H9 (cell line): ENCODE measurements around the gene CCT7. TPM values are rescaled to one million over a fixed set of nuclear protein-coding genes. Genes with fewer than 3 reads are reported as not detected.

ENCODE experiments used
- DNase-seq: peaks from one replicate; pipeline ENCODE4 v3.0.0-alpha.2; 2017
- H2AFZ ChIP-seq: one replicate; pipeline ENCODE4 v1.6.1; 2013; ENCODE audit warnings: mild to moderate bottlenecking, low read length, control low read depth, moderate library complexity
- H2AK5ac ChIP-seq: 2 replicates; pipeline ENCODE4 v1.6.1; 2013; ENCODE audit warnings: low read length, control low read depth, mixed read lengths; ENCODE audit not compliant: insufficient read length
- H2BK120ac ChIP-seq: one replicate; pipeline ENCODE4 v1.6.1; 2013; ENCODE audit warnings: low read depth, mild to moderate bottlenecking, low read length, control low read depth, inconsistent platforms; ENCODE audit not compliant: poor library complexity, severe bottlenecking
- H2BK12ac ChIP-seq: 2 replicates; pipeline ENCODE4 v1.6.1; 2013; ENCODE audit warnings: low read length, control low read depth, mixed read lengths, low read depth; ENCODE audit not compliant: insufficient read length
- H2BK15ac ChIP-seq: 2 replicates; pipeline ENCODE4 v1.6.1; 2013; ENCODE audit warnings: low read depth, low read length, control low read depth
- H2BK20ac ChIP-seq: one replicate; pipeline ENCODE4 v1.6.1; 2013; ENCODE audit warnings: low read depth, mild to moderate bottlenecking, low read length, control low read depth, inconsistent platforms; ENCODE audit not compliant: poor library complexity, severe bottlenecking
- H2BK5ac ChIP-seq: 2 replicates; pipeline ENCODE4 v1.6.1; 2013; ENCODE audit warnings: low read length, control low read depth, mixed read lengths; ENCODE audit not compliant: insufficient read length
- H3K14ac ChIP-seq: 2 replicates; pipeline ENCODE4 v1.6.1; 2013; ENCODE audit warnings: low read length, control low read depth; ENCODE audit not compliant: insufficient read depth
- H3K18ac ChIP-seq: 2 replicates; pipeline ENCODE4 v1.6.1; 2013; ENCODE audit warnings: low read depth, mild to moderate bottlenecking, mixed read lengths, low read length, control low read depth; ENCODE audit not compliant: insufficient read length
- H3K23ac ChIP-seq: 2 replicates; pipeline ENCODE4 v1.6.1; 2013; ENCODE audit warnings: low read length, control low read depth, mixed read lengths, low read depth; ENCODE audit not compliant: insufficient read length
- H3K23me2 ChIP-seq: 2 replicates; pipeline ENCODE4 v1.6.1; 2013; ENCODE audit warnings: low read depth, mild to moderate bottlenecking, mixed read lengths, low read length, control low read depth; ENCODE audit not compliant: insufficient read length, poor library complexity, severe bottlenecking
- H3K27ac ChIP-seq: 2 replicates; pipeline ENCODE4 v1.5.1; 2013; ENCODE audit warnings: low read length, control low read depth, mixed read lengths, low read depth; ENCODE audit not compliant: insufficient read length
- H3K27me3 ChIP-seq: 2 replicates; pipeline ENCODE4 v1.6.1; 2013; ENCODE audit warnings: low read length, control low read depth, inconsistent platforms; ENCODE audit not compliant: insufficient read depth
- H3K4ac ChIP-seq: 2 replicates; pipeline ENCODE4 v1.6.1; 2013; ENCODE audit warnings: low read depth, mild to moderate bottlenecking, control low read depth, inconsistent platforms, low read length, moderate library complexity
- H3K4me1 ChIP-seq: 2 replicates; pipeline ENCODE4 v1.6.1; 2013; ENCODE audit warnings: low read length, control low read depth, inconsistent platforms; ENCODE audit not compliant: insufficient read depth
- H3K4me2 ChIP-seq: 2 replicates; pipeline ENCODE4 v1.6.1; 2013; ENCODE audit warnings: low read length, control low read depth, mixed read lengths; ENCODE audit not compliant: insufficient read length, insufficient read depth
- H3K56ac ChIP-seq: 2 replicates; pipeline ENCODE4 v1.6.1; 2013; ENCODE audit warnings: low read depth, mild to moderate bottlenecking, mixed read lengths, low read length, control low read depth; ENCODE audit not compliant: insufficient read length
- H3K79me1 ChIP-seq: 2 replicates; pipeline ENCODE4 v1.6.1; 2013; ENCODE audit warnings: low read depth, mild to moderate bottlenecking, moderate library complexity, low read length, control low read depth, inconsistent platforms; ENCODE audit not compliant: insufficient read depth, poor library complexity, severe bottlenecking
- H3K79me2 ChIP-seq: 2 replicates; pipeline ENCODE4 v1.6.1; 2013; ENCODE audit warnings: low read length, control low read depth, inconsistent platforms; ENCODE audit not compliant: insufficient read depth
- H3K9ac ChIP-seq: 2 replicates; pipeline ENCODE4 v1.6.1; 2013; ENCODE audit warnings: low read length, control low read depth, mixed read lengths; ENCODE audit not compliant: insufficient read length; ENCODE audit errors: extremely low read depth
- H3K9me3 ChIP-seq: one replicate; pipeline ENCODE4 v1.6.1; 2013; ENCODE audit warnings: low read depth, low read length, inconsistent platforms; ENCODE audit not compliant: control insufficient read depth
- H3T11ph ChIP-seq: one replicate; pipeline ENCODE4 v1.6.1; 2013; ENCODE audit warnings: mild to moderate bottlenecking, low read length, control low read depth, inconsistent platforms
- H4K20me1 ChIP-seq: one replicate; pipeline ENCODE4 v1.6.1; 2013; ENCODE audit not compliant: control insufficient read depth, insufficient read length, insufficient read depth
- H4K5ac ChIP-seq: 2 replicates; pipeline ENCODE4 v1.6.1; 2013; ENCODE audit warnings: low read depth, mild to moderate bottlenecking, mixed read lengths, low read length, control low read depth; ENCODE audit not compliant: insufficient read length
- H4K8ac ChIP-seq: replicated peaks from 2 replicates; pipeline ENCODE4 v1.6.1; 2013; ENCODE audit warnings: low read length, control low read depth, mixed read lengths, low read depth; ENCODE audit not compliant: insufficient read length
- H4K91ac ChIP-seq: 2 replicates; pipeline ENCODE4 v1.6.1; 2013; ENCODE audit warnings: low read depth, mild to moderate bottlenecking, moderate library complexity, mixed read lengths, low read length, control low read depth; ENCODE audit not compliant: insufficient read length
- H3K27ac Mint-ChIP-seq, 3 experiments: 2 replicates in 2 of 3; 3 replicates in 1 of 3; pipeline ENCODE4 v1.8.0; 2020 to 2021; ENCODE audit warnings: mixed read lengths in 3 of 3, mild to moderate bottlenecking in 1 of 3, moderate library complexity in 1 of 3
- H3K27me3 Mint-ChIP-seq: 2 replicates; pipeline ENCODE4 v1.8.0; 2021; ENCODE audit warnings: low read depth, mild to moderate bottlenecking, moderate library complexity, mixed read lengths
- H3K36me3 Mint-ChIP-seq, 3 experiments: 2 replicates in 2 of 3; 3 replicates in 1 of 3; pipeline ENCODE4 v1.8.0; 2020 to 2021; ENCODE audit warnings: low read depth in 3 of 3, mixed read lengths in 3 of 3; ENCODE audit not compliant: insufficient read depth in 1 of 3
- H3K4me1 Mint-ChIP-seq, 2 experiments: 2 replicates each; pipeline ENCODE4 v1.8.0; 2020; ENCODE audit warnings: mixed read lengths in 2 of 2
- H3K4me3 Mint-ChIP-seq, 2 experiments: 2 replicates in 1 of 2; 3 replicates in 1 of 2; pipeline ENCODE4 v1.8.0; 2020 to 2021; ENCODE audit warnings: mild to moderate bottlenecking in 2 of 2, mixed read lengths in 2 of 2, moderate library complexity in 1 of 2
- H3K9me3 Mint-ChIP-seq, 2 experiments: 2 replicates in 1 of 2; 3 replicates in 1 of 2; pipeline ENCODE4 v1.8.0; 2020; ENCODE audit warnings: mild to moderate bottlenecking in 2 of 2, mixed read lengths in 2 of 2, moderate library complexity in 1 of 2
- WGBS: extraction: QIAGEN DNeasy Blood & Tissue Kit; methylation state at CpG from one replicate; pipeline ENCODE4 v1.1.7; 2013; ENCODE audit warnings: missing lambda C conversion rate, low lambda C conversion rate, mixed read lengths; ENCODE audit not compliant: insufficient read length; ENCODE audit errors: extremely low coverage; 5-methylcytosine and 5-hydroxymethylcytosine counted together
- total RNA-seq: library from RNA; stranded (reverse); gene quantifications from 2 replicates; pipeline ENCODE4 v1.2.1, GENCODE V29; 2021
- TF ChIP-seq, protein P1 (sequence below): fragments of 200-600 bp; sonication (generic); conservative IDR thresholded peaks from 3 replicates; pipeline ENCODE4 v1.8.0; 2021; ENCODE audit warnings: antibody characterized with exemption, mild to moderate bottlenecking

CCT7 gene
- total RNA-seq, 1 experiment from 2014 or later, result 500 TPM

DNA sequence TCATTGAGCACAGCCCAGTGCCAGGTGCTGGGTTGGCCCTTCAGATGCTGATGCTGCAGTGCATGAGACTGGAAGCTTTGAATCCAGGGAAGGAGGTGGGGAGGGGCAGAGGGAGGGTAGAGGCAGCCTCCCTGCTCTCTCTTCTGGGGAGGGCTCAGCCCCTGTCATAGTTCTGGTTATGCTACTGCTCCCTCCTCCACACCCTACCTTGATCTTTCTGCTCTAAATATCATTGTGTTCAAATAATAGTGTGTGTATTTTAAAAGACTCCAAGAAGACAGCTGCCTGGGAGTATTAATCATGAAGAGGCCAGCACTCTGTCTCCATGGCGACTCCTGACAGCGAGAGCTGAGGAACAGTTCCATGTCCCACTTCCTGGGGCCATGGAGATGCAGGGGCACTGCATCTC, 63.0 kb downstream of the CCT7 start:
- Histone ChIP-seq H3K23me2 (peaks cover 8% of the 10 kb centered on the region), H3K79me2 (no peaks in the 10 kb centered on the region), H2AK5ac (no peak overlapping the region), H4K5ac (no peak overlapping the region), H2BK120ac (no peak overlapping the region), H2BK15ac (no peak overlapping the region), H3K23ac (no peak overlapping the region), H3K4ac (no peak overlapping the region), H4K8ac (no peak overlapping the region), H3K9me3 (no peaks in the 10 kb centered on the region), H3K18ac (no peak overlapping the region), H3K4me1 (no peaks in the 10 kb centered on the region), H2AFZ (no peak overlapping the region), H3K14ac (no peak overlapping the region), H3K4me2 (no peak overlapping the region), H3K27me3 (peaks cover 20% of the 10 kb centered on the region), H3K79me1 (no peaks in the 10 kb centered on the region), H2BK5ac (no peak overlapping the region), H4K20me1 (no peaks in the 10 kb centered on the region), H3T11ph (no peak overlapping the region), H4K91ac (no peak overlapping the region), H2BK20ac (no peak overlapping the region), H3K56ac (no peak overlapping the region), H3K27ac (no peak overlapping the region), H3K9ac (no peak overlapping the region), H2BK12ac (no peak overlapping the region)
- no CpG with 5 or more reads among the region's 2 CpGs for WGBS
- no peaks in the 10 kb centered on the region; a peak in 1 of 5 replicates for H3K9me3 Mint-ChIP-seq
- no peak for DNase-seq
- no peaks in the 10 kb centered on the region for H3K36me3 Mint-ChIP-seq
- TF ChIP-seq, protein P1, sequence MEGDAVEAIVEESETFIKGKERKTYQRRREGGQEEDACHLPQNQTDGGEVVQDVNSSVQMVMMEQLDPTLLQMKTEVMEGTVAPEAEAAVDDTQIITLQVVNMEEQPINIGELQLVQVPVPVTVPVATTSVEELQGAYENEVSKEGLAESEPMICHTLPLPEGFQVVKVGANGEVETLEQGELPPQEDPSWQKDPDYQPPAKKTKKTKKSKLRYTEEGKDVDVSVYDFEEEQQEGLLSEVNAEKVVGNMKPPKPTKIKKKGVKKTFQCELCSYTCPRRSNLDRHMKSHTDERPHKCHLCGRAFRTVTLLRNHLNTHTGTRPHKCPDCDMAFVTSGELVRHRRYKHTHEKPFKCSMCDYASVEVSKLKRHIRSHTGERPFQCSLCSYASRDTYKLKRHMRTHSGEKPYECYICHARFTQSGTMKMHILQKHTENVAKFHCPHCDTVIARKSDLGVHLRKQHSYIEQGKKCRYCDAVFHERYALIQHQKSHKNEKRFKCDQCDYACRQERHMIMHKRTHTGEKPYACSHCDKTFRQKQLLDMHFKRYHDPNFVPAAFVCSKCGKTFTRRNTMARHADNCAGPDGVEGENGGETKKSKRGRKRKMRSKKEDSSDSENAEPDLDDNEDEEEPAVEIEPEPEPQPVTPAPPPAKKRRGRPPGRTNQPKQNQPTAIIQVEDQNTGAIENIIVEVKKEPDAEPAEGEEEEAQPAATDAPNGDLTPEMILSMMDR, result no peak
- H3K27me3 Mint-ChIP-seq, result peaks cover 87% of the 10 kb centered on the region
- no peak overlapping the region for H3K4me3 Mint-ChIP-seq
- H3K27ac Mint-ChIP-seq, result no peak overlapping the region
- peaks cover 2 to 10% of the 10 kb centered on the region in 2 experiments; a peak in 3 of 4 replicates for H3K4me1 Mint-ChIP-seq
